BJ (cell line): Measurements from ENCODE around the gene SEC31B. TPM values are rescaled to one million over a fixed set of nuclear protein-coding genes. Genes with fewer than 3 reads are reported as not detected.

Source experiments
- CTCF ChIA-PET: fragments of 350-600 bp; formaldehyde crosslinking; extraction: SDS; loops from one replicate; lab custom pipeline; 2021; ENCODE audit warnings: antibody characterized with exemption, inconsistent platforms; lab: Yijun Ruan, JAX
- POLR2A ChIA-PET: fragments of 300-600 bp; sonication (Branson Sonifier 250); formaldehyde crosslinking; extraction: SDS; loops from one replicate; lab custom pipeline; 2021; ENCODE audit warnings: antibody characterized with exemption; lab: Charles Lee
- DNase-seq: peaks from one replicate; pipeline ENCODE4 v3.0.0-alpha.2; 2011; ENCODE audit warnings: low read depth
- H3K27me3 ChIP-seq: 2 replicates; pipeline ENCODE4 v1.6.0; 2011; ENCODE audit warnings: low read length; ENCODE audit not compliant: control insufficient read depth, insufficient read depth
- H3K36me3 ChIP-seq: 2 replicates; pipeline ENCODE4 v1.5.1; 2011; ENCODE audit warnings: low read length; ENCODE audit not compliant: control insufficient read depth, insufficient read depth
- H3K4me3 ChIP-seq: 2 replicates; pipeline ENCODE4 v1.5.1; 2011; ENCODE audit warnings: low read depth, mild to moderate bottlenecking, control low read depth, low read length
- CTCF ChIP-seq: IDR thresholded peaks from 2 replicates; pipeline ENCODE4 v1.5.1; 2011; ENCODE audit warnings: low read depth, mild to moderate bottlenecking, control low read depth, inconsistent platforms, low read length, moderate library complexity; ENCODE audit not compliant: insufficient read depth
- polyA plus RNA-seq: library from polyadenylated mRNA; depleted of rRNA; stranded (reverse); fragments of >200 nt; gene quantifications from 2 replicates; pipeline ENCODE4 v1.2.3, GENCODE V29; 2011

SEC31B gene
- polyA plus RNA-seq, 1 experiment = 8.3 TPM

DNA sequence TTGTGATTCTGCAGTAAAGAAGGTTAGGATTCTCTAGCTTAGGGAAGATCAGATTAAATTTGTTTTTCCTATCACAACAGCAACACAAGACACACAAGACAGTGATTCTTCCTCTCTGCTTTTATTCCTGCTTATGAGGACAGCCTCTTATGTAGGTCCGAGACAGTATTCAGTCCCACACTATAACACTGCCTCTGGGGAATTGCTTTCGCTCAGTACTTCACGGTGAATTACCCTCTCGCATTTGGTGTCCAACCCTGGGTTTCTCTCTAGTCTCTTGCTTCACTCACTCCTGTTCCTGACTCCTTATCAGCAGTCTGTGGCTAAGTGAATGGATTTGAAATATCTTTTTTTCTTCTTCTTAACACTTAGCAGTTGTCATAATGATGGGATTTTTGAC is 17.8 kb upstream of the SEC31B start:
- no peaks in the 10 kb centered on the region for H3K27me3 ChIP-seq
- DNase-seq = no peak
- no peak for TF ChIP-seq CTCF
- H3K36me3 ChIP-seq = peaks cover 4% of the 10 kb centered on the region; the same call in 1 of the 2 replicates
- no peak overlapping the region for H3K4me3 ChIP-seq
- ChIA-PET CTCF (interaction anchor here (0.8 to 3.7 kb wide), 4 partner anchors 16 to 29 kb away, joined by 3 to 10 read pairs (median 4); no protein-coding TSS in a partner anchor), POLR2A (no interaction called here)

DNA sequence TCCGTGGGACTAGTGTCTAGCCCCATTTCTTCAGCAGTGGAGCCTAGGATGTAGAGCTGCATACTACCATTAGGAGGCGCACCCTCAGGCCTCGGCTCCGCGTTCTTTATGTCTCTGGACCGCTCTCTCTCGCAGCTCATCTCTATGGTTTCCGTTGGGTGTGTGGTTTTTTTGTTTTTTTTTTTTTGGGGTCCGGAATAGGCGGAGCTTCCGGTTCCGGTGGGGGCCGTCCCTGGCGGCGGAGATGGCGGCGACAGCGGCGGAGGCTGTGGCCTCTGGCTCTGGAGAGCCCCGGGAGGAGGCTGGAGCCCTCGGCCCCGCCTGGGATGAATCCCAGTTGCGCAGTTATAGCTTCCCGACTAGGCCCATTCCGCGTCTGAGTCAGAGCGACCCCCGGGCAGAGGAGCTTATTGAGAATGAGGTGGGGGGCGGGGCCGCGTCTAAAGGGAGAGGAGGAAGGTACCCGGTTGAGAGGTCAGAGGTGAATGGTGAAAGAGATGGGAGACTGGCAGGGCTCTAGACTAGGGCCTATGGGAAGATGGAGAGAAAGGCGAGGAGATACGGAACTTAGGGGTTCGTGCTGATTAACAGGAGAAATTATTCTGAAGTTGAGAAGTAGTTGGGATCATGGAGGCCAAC is 16.2 kb upstream of the SEC31B start, which contains the start of gene HIF1AN:
HIF1AN (plus strand) TSS at position 229 of the 639 bp plus-strand sequence; CDS start at position 245, 16 bp downstream.
- ChIA-PET CTCF (interaction anchor here (0.6 to 3.7 kb wide), 22 partner anchors 9 to 1174 kb away, joined by 3 to 21 read pairs (median 4); partner anchors contain the start of gene SEC31B), POLR2A (interaction anchor here (0.6 to 1.2 kb wide), 6 partner anchors 13 to 507 kb away, joined by 3 to 5 read pairs (median 3); no protein-coding TSS in a partner anchor)
- Histone ChIP-seq H3K4me3 (peak within 1 kb of the TSS; percentile 69), H3K27me3 (no peaks in the 10 kb centered on the region), H3K36me3 (peaks cover 4% of the 10 kb centered on the region; the same call in 1 of the 2 replicates)
- TF ChIP-seq CTCF = peak; percentile 98
- DNase-seq = peak; percentile 54

DNA sequence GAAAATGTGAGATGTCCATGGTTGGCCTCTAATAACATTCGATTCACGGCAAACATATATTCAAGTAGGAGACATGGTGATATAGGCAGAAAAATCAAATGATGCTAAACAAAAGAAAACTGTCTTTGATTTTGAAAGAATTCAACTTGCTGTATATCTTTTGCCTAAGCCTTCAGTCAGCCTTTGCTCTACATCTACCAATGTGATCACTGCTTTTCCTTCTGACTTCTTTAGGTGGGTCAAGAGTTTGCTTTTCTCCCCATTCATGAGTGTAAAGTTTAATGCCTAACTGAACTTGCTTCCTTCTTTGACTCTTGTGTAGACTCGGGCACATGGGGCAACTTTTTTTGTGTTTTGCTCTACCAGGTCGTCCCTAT is 15.7 kb upstream of the SEC31B start:
- ChIA-PET POLR2A (interaction anchor here (0.6 to 1.2 kb wide), 5 partner anchors 13 to 508 kb away, joined by 3 to 5 read pairs (median 3); no protein-coding TSS in a partner anchor), CTCF (interaction anchor here (0.6 to 3.7 kb wide), 19 partner anchors 9 to 479 kb away, joined by 3 to 21 read pairs (median 4); partner anchors contain the start of gene SEC31B)
- Histone ChIP-seq H3K36me3 (no peaks in the 10 kb centered on the region), H3K27me3 (no peaks in the 10 kb centered on the region), H3K4me3 (peak overlapping the region; percentile 37)
- TF ChIP-seq CTCF = no peak
- no peak for DNase-seq

GRCh38 chr10:100534726-100535125 is 15.1 kb upstream of the SEC31B start:
- Histone ChIP-seq H3K4me3 (no peak overlapping the region), H3K36me3 (no peaks in the 10 kb centered on the region), H3K27me3 (no peaks in the 10 kb centered on the region)
- POLR2A ChIA-PET = no interaction called here
- DNase-seq = no peak
- CTCF ChIA-PET = interaction anchor here (1.2 to 3.7 kb wide), 8 partner anchors 8 to 340 kb away, joined by 3 to 21 read pairs (median 6); partner anchors contain the start of gene SEC31B
- no peak for TF ChIP-seq CTCF

GRCh38 chr10:100531761-100532160 is 12.1 kb upstream of the SEC31B start:
- CTCF ChIA-PET = interaction anchor here (1.1 to 1.6 kb wide), 2 partner anchors 93 to 211 kb away, joined by 3 read pairs; no protein-coding TSS in a partner anchor

More at GRCh38 chr10:100531761-100532160, 12.1 kb upstream of the SEC31B start:
- POLR2A ChIA-PET = no interaction called here
- DNase-seq = no peak
- Histone ChIP-seq H3K27me3 (no peaks in the 10 kb centered on the region), H3K4me3 (no peak overlapping the region), H3K36me3 (peaks cover 3% of the 10 kb centered on the region)
- no peak for TF ChIP-seq CTCF
